HepG2 (cell line): ENCODE results near the gene GBA2. TPM values are rescaled to one million over a fixed set of nuclear protein-coding genes. Genes with fewer than 3 reads are reported as not detected.

Experiments used
- ATM ChIP-seq: fragments of 450-650 bp; IDR thresholded peaks from 2 replicates; pipeline ENCODE4 v1.7.1; 2017; ENCODE audit warnings: mild to moderate bottlenecking, borderline replicate concordance
- DZIP1 ChIP-seq: sonication (generic); formaldehyde crosslinking; IDR thresholded peaks from 2 replicates; pipeline ENCODE4 v1.5.0; 2020; ENCODE audit warnings: mild to moderate bottlenecking, missing genetic modification reagents
- ERF ChIP-seq: IDR thresholded peaks from 2 replicates; pipeline ENCODE4 v1.6.1; 2018; ENCODE audit warnings: missing biosample characterization, missing genetic modification reagents
- HNRNPL ChIP-seq: fragments of 200-400 bp; formaldehyde crosslinking; IDR thresholded peaks from 2 replicates; pipeline ENCODE4 v1.6.1; 2017; ENCODE audit warnings: mild to moderate bottlenecking, low read depth, low read length
- HOXA7 ChIP-seq: sonication (generic); formaldehyde crosslinking; IDR thresholded peaks from 2 replicates; pipeline ENCODE4 v1.8.1; 2022; ENCODE audit warnings: mild to moderate bottlenecking, missing genetic modification reagents, moderate library complexity
- KAT2B ChIP-seq: fragments of 150-350 bp; IDR thresholded peaks from 2 replicates; pipeline ENCODE4 v1.6.1; 2014; ENCODE audit warnings: low read depth, low read length, borderline replicate concordance
- MBNL3 ChIP-seq: fragments of 250-450 bp; sonication (Bioruptor Pico); conservative IDR thresholded peaks from 2 replicates; pipeline ENCODE4 v1.8.0; 2022; ENCODE audit warnings: mild to moderate bottlenecking, inconsistent platforms
- MED8 ChIP-seq: sonication (generic); formaldehyde crosslinking; IDR thresholded peaks from 2 replicates; pipeline ENCODE4 v1.8.1; 2023; ENCODE audit warnings: mild to moderate bottlenecking, missing genetic modification reagents; ENCODE audit not compliant: insufficient replicate concordance
- PAWR ChIP-seq: sonication (generic); formaldehyde crosslinking; IDR thresholded peaks from 2 replicates; pipeline ENCODE4 v1.4.0; 2020; ENCODE audit warnings: missing genetic modification reagents, mild to moderate bottlenecking, borderline replicate concordance
- POLR2G ChIP-seq: fragments of 200-400 bp; formaldehyde crosslinking; IDR thresholded peaks from 2 replicates; pipeline ENCODE4 v1.6.1; 2018; ENCODE audit warnings: mild to moderate bottlenecking, low read depth, low read length, moderate library complexity
- SMARCC2 ChIP-seq: fragments of 450-650 bp; IDR thresholded peaks from 2 replicates; pipeline ENCODE4 v1.6.1; 2017; ENCODE audit warnings: antibody characterized with exemption, mild to moderate bottlenecking
- ZNF18 ChIP-seq: sonication (generic); formaldehyde crosslinking; IDR thresholded peaks from 2 replicates; pipeline ENCODE4 v1.8.0; 2022; ENCODE audit warnings: mild to moderate bottlenecking, missing genetic modification reagents; ENCODE audit not compliant: insufficient replicate concordance
- ZNF276 ChIP-seq: sonication (generic); formaldehyde crosslinking; IDR thresholded peaks from 2 replicates; pipeline ENCODE4 v1.4.0; 2020; ENCODE audit warnings: mild to moderate bottlenecking, low read depth, missing genetic modification reagents
- ZNF550 ChIP-seq: sonication (generic); formaldehyde crosslinking; IDR thresholded peaks from 2 replicates; pipeline ENCODE4 v1.4.0; 2020; ENCODE audit warnings: mild to moderate bottlenecking, missing genetic modification reagents, borderline replicate concordance
- polyA plus RNA-seq, 8 experiments: library from polyadenylated mRNA; depleted of rRNA in 3 of 8; stranded (reverse) in 7 of 8; unstranded in 1 of 8; fragments of >200 nt; fragmentation: Illumina TruSeq in 4 of 8; extraction: Trizol in 4 of 8; gene quantifications; 2 replicates each; pipeline versions ENCODE4 v1.2.1 to v1.2.3, GENCODE V29; 2011 to 2016; ENCODE audit warnings: low read depth in 4 of 8, missing spikeins in 1 of 8, mixed read lengths in 1 of 8; ENCODE audit not compliant: insufficient read depth in 1 of 8
- total RNA-seq, 5 experiments: library from RNA; depleted of rRNA; stranded (reverse); fragments of >200 nt; fragmentation: Illumina TruSeq; extraction: Trizol; gene quantifications; 2 replicates each; pipeline ENCODE4 v1.2.3, GENCODE V29; 2016; ENCODE audit warnings: low read depth in 1 of 5
- TF ChIP-seq, protein P1 (sequence below): sonication (generic); formaldehyde crosslinking; conservative IDR thresholded peaks from 2 replicates; pipeline ENCODE4 v1.4.0; 2020; ENCODE audit warnings: mild to moderate bottlenecking, missing genetic modification reagents, moderate library complexity
- TF ChIP-seq, protein P2 (sequence below): IDR thresholded peaks from 2 replicates; pipeline ENCODE4 v1.6.1; 2016; ENCODE audit warnings: missing biosample characterization, missing genetic modification reagents, low read depth

Gene GBA2
- total and polyA plus RNA-seq, 2 of the 13 experiments (the other 11 are each of a cell fraction or from before 2014, with no cell fraction given) = 37.5 to 86.1 TPM

GRCh38 chr9:35756275-35757225 lies 7.5 kb upstream of the GBA2 start (continued):
- TF ChIP-seq ZNF18 (CRISPR knock-in tag) = no peak
- peak; percentile 67; the same call in 1 of the 2 replicates for TF ChIP-seq ERF (CRISPR knock-in tag)
- TF ChIP-seq MBNL3 (CRISPR knock-in tag) = no peak
- TF ChIP-seq DZIP1 (CRISPR knock-in tag) = no peak; the same call in 1 of the 2 replicates
- no peak for TF ChIP-seq HOXA7 (CRISPR knock-in tag)
- TF ChIP-seq ZNF276 (CRISPR knock-in tag) = no peak; the same call in 1 of the 2 replicates
- TF ChIP-seq, protein P1, sequence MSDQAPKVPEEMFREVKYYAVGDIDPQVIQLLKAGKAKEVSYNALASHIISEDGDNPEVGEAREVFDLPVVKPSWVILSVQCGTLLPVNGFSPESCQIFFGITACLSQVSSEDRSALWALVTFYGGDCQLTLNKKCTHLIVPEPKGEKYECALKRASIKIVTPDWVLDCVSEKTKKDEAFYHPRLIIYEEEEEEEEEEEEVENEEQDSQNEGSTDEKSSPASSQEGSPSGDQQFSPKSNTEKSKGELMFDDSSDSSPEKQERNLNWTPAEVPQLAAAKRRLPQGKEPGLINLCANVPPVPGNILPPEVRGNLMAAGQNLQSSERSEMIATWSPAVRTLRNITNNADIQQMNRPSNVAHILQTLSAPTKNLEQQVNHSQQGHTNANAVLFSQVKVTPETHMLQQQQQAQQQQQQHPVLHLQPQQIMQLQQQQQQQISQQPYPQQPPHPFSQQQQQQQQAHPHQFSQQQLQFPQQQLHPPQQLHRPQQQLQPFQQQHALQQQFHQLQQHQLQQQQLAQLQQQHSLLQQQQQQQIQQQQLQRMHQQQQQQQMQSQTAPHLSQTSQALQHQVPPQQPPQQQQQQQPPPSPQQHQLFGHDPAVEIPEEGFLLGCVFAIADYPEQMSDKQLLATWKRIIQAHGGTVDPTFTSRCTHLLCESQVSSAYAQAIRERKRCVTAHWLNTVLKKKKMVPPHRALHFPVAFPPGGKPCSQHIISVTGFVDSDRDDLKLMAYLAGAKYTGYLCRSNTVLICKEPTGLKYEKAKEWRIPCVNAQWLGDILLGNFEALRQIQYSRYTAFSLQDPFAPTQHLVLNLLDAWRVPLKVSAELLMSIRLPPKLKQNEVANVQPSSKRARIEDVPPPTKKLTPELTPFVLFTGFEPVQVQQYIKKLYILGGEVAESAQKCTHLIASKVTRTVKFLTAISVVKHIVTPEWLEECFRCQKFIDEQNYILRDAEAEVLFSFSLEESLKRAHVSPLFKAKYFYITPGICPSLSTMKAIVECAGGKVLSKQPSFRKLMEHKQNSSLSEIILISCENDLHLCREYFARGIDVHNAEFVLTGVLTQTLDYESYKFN = no peak; the same call in none of the 2 replicates
- TF ChIP-seq ATM = no peak
- 0 out of 2 replicates have a peak, but pooled peaks have one; percentile 51 for TF ChIP-seq ZNF550 (CRISPR knock-in tag)
- 0 out of 2 replicates have a peak, but pooled peaks have one; percentile 42 for TF ChIP-seq HNRNPL
- no peak for TF ChIP-seq PAWR
- no peak for TF ChIP-seq POLR2G
- no peak for TF ChIP-seq KAT2B
- no peak for TF ChIP-seq SMARCC2
- no peak for TF ChIP-seq MED8 (CRISPR knock-in tag)
- TF ChIP-seq, protein P2, sequence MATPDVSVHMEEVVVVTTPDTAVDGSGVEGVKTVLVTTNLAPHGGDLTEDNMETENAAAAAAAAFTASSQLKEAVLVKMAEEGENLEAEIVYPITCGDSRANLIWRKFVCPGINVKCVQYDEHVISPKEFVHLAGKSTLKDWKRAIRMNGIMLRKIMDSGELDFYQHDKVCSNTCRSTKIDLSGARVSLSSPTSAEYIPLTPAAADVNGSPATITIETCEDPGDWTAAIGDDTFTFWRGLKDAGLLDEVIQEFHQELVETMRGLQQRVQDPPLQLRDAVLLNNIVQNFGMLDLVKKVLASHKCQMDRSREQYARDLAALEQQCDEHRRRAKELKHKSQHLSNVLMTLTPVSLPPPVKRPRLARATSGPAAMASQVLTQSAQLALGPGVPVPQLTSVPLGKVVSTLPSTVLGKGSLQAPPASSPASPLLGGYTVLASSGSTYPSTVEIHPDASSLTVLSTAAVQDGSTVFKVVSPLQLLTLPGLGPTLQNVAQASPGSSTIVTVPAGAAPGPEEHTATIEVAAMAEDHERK = no peak
